HG03575 (cell line): Measurements from ENCODE around the gene ANXA5.

Experiments
- ATAC-seq: cut with Tn5 transposase; IDR thresholded peaks from one replicate; pipeline ENCODE4 v1.9.1; 2021; ENCODE audit not compliant: unreplicated experiment, insufficient number of reproducible peaks, low FRiP score; ENCODE audit errors: extremely low read depth

ANXA5 gene

GRCh38 chr4:121714548-121714947 is 17.8 kb upstream of the ANXA5 start:
- ATAC-seq = no peak

- ATAC-seq = no peak
Measured at GRCh38 chr4:121712783-121713182, 16.0 kb upstream of the ANXA5 start.

- ATAC-seq = no peak
Measured at GRCh38 chr4:121712001-121712651, 15.3 kb upstream of the ANXA5 start.

GRCh38 chr4:121711263-121712000 is 14.7 kb upstream of the ANXA5 start:
- ATAC-seq = peak; percentile 61

GRCh38 chr4:121709766-121710405 is 13.1 kb upstream of the ANXA5 start:
- no peak for ATAC-seq

- ATAC-seq = no peak
Measured at GRCh38 chr4:121707344-121707743, 10.6 kb upstream of the ANXA5 start.

- ATAC-seq = no peak
Measured at GRCh38 chr4:121706595-121707021, 9.8 kb upstream of the ANXA5 start.

GRCh38 chr4:121705521-121705920 is 8.7 kb upstream of the ANXA5 start:
- ATAC-seq = no peak

- no peak for ATAC-seq
Measured at GRCh38 chr4:121702136-121702535, 5.4 kb upstream of the ANXA5 start.

GRCh38 chr4:121701263-121701662 is 4.5 kb upstream of the ANXA5 start:
- ATAC-seq = no peak

GRCh38 chr4:121698236-121698671 is 1.5 kb upstream of the ANXA5 start:
- no peak for ATAC-seq

- peak; percentile 38 for ATAC-seq
Measured at GRCh38 chr4:121697564-121697963, 784 bp upstream of the ANXA5 start.

GRCh38 chr4:121696170-121696580 is 605 bp downstream of the ANXA5 start:
- no peak for ATAC-seq

GRCh38 chr4:121693886-121694285 is 2.9 kb downstream of the ANXA5 start:
- no peak for ATAC-seq

GRCh38 chr4:121693450-121693849 is 3.3 kb downstream of the ANXA5 start:
- ATAC-seq = no peak

- no peak for ATAC-seq
Measured at GRCh38 chr4:121692261-121692660, 4.5 kb downstream of the ANXA5 start.

GRCh38 chr4:121690001-121690400 is 6.8 kb downstream of the ANXA5 start:
- ATAC-seq = no peak

- no peak for ATAC-seq
Measured at GRCh38 chr4:121688701-121689100, 8.1 kb downstream of the ANXA5 start.

- ATAC-seq = no peak
Measured at GRCh38 chr4:121688261-121688660, 8.5 kb downstream of the ANXA5 start.

- ATAC-seq = no peak
Measured at GRCh38 chr4:121686255-121686654, 10.5 kb downstream of the ANXA5 start.
